ENCODE measurements around the gene CASP12. TPM values are rescaled to one million over a fixed set of nuclear protein-coding genes. Genes with fewer than 3 reads are reported as not detected.

Gene CASP12
- total and polyA plus RNA-seq, 2 experiments from 2014 or later, result not detected

DNA sequence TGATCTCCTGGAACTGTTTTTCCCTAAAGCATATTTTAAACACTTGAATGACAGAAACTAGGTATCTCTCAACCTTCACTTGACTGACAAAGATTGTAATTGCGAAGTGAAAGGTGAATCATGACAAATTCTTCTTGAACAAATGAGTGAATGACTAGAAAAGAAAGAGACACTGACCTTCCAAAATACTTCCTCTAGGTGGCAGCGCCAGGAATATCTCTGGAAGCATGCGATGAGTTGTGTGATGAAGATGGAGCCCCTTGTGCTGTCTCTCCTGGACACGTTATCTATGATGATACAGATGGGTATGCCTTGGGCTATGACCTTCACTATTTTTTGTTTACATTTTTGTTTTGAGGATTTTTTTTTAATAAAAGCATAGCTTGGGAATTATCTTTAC is 7.0 kb upstream of the CASP12 start:
- Histone ChIP-seq H3F3A (replicated peaks; ENCODE audit: low read depth) (no peaks in the 10 kb centered on the region), H3K27me3 (ENCODE audit: insufficient read depth) (no peaks in the 10 kb centered on the region), H3K4me1 (ENCODE audit: insufficient read depth) (no peaks in the 10 kb centered on the region), H3K79me2 (replicated peaks; ENCODE audit: insufficient read depth) (no peaks in the 10 kb centered on the region), H3K36me3 (ENCODE audit: insufficient read depth) (no peaks in the 10 kb centered on the region; the same call in 1 of the 2 replicates), H4K20me1 (replicated peaks; ENCODE audit: insufficient read depth) (no peaks in the 10 kb centered on the region), H3K4me3 (no peak overlapping the region), H3K27ac (ENCODE audit: low read depth) (no peak overlapping the region), H3K9me2 (ENCODE audit: insufficient read depth) (peaks cover 21% of the 10 kb centered on the region), H2AFZ (no peak overlapping the region), H3K4me2 (no peak overlapping the region)
- ATAC-seq (no peak), DNase-seq (ENCODE audit: low spot score) (peak; percentile 63)
- H3K27ac Mint-ChIP-seq, result no peak overlapping the region
- H3K4me1 Mint-ChIP-seq, result no peaks in the 10 kb centered on the region
- no peaks in the 10 kb centered on the region; the same call in 2 of the 3 replicates for H3K36me3 Mint-ChIP-seq (ENCODE audit: low read depth)
- TF ChIP-seq ZNF331 (CRISPR knock-in tag; IDR thresholded peaks at IDR 0.05; ENCODE audit: low read depth) (no peak), EZH2 (IDR thresholded peaks at IDR 0.05; ENCODE audit: low read depth, unreplicated experiment) (no peak), STAT1 (IDR thresholded peaks at IDR 0.05; ENCODE audit: unreplicated experiment) (no peak)
- TF ChIP-seq, protein P1, sequence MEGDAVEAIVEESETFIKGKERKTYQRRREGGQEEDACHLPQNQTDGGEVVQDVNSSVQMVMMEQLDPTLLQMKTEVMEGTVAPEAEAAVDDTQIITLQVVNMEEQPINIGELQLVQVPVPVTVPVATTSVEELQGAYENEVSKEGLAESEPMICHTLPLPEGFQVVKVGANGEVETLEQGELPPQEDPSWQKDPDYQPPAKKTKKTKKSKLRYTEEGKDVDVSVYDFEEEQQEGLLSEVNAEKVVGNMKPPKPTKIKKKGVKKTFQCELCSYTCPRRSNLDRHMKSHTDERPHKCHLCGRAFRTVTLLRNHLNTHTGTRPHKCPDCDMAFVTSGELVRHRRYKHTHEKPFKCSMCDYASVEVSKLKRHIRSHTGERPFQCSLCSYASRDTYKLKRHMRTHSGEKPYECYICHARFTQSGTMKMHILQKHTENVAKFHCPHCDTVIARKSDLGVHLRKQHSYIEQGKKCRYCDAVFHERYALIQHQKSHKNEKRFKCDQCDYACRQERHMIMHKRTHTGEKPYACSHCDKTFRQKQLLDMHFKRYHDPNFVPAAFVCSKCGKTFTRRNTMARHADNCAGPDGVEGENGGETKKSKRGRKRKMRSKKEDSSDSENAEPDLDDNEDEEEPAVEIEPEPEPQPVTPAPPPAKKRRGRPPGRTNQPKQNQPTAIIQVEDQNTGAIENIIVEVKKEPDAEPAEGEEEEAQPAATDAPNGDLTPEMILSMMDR (conservative IDR thresholded peaks at IDR 0.05; ENCODE audit: low read depth in 2 of 2), result peak; percentile 51 to 58
- H3K27me3 Mint-ChIP-seq (ENCODE audit: insufficient read depth, low read depth, poor library complexity), result peaks cover 2% of the 10 kb centered on the region
- no peaks in the 10 kb centered on the region for H3K9me3 Mint-ChIP-seq
- H3K4me3 Mint-ChIP-seq, result no peak overlapping the region

DNA sequence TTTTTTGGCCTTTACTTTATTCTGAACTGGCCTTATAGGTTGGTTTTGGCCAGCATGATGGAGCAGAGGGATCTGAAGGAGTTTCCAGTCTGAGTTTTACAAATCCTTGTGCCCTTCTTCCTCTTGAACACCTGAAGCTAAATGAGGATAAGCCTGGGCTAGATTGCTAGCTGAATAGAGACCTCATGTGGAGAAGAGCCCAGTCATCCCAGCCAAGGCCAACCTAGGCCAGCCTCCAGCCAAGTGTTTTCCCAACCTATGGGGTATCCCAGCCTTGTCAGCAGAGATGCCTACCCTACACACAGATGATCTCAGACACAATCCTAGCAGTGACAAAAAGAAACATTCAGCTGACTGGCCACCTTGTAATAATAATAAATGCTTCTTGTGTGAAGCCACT is 966 bp upstream of the CASP12 start:
- H3K4me3 Mint-ChIP-seq, result no peak overlapping the region
- Histone ChIP-seq H4K20me1 (replicated peaks; ENCODE audit: insufficient read depth) (no peaks in the 10 kb centered on the region), H2AFZ (no peak overlapping the region), H3K9me2 (ENCODE audit: insufficient read depth) (peaks cover 12% of the 10 kb centered on the region), H3K4me2 (no peak overlapping the region), H3K36me3 (ENCODE audit: insufficient read depth) (no peaks in the 10 kb centered on the region), H3K27ac (ENCODE audit: low read depth) (no peak overlapping the region), H3K4me1 (ENCODE audit: insufficient read depth) (peaks cover 27% of the 10 kb centered on the region), H3K79me2 (replicated peaks; ENCODE audit: insufficient read depth) (no peaks in the 10 kb centered on the region), H3K4me3 (no peak overlapping the region), H3F3A (replicated peaks; ENCODE audit: low read depth) (no peaks in the 10 kb centered on the region), H3K27me3 (ENCODE audit: insufficient read depth) (no peaks in the 10 kb centered on the region)
- no peak overlapping the region; the same call in 1 of the 2 replicates for H3K27ac Mint-ChIP-seq
- DNase-seq (ENCODE audit: low spot score) (peak; percentile 3), ATAC-seq (no peak; the same call in 2 of the 3 replicates)
- TF ChIP-seq EZH2phosphoT487 (IDR thresholded peaks at IDR 0.05; ENCODE audit: unreplicated experiment), result no peak
- no peak for TF ChIP-seq POLR2AphosphoS5 (IDR thresholded peaks at IDR 0.05; ENCODE audit: low read depth)
- TF ChIP-seq, protein P1 (conservative IDR thresholded peaks at IDR 0.05; ENCODE audit: low read depth in 2 of 2), result peak in 1 of 2 experiments; percentile 26; a peak in 2 of 4 replicates
- TF ChIP-seq ZNF462 (CRISPR knock-in tag; IDR thresholded peaks at IDR 0.05), result no peak
- H3K4me1 Mint-ChIP-seq, result peaks cover 29% of the 10 kb centered on the region
- H3K36me3 Mint-ChIP-seq (ENCODE audit: low read depth), result peaks cover 6% of the 10 kb centered on the region; the same call in 2 of the 3 replicates
- H3K27me3 Mint-ChIP-seq (ENCODE audit: insufficient read depth, low read depth, poor library complexity), result no peaks in the 10 kb centered on the region
- no peaks in the 10 kb centered on the region for H3K9me3 Mint-ChIP-seq

Measured in GM23338 (cell line).